Inflammatory macrophage treated with lipopolysaccharide for 4 hours (primary cell): ENCODE results near the gene RALGDS.

ENCODE experiments used
- DNase-seq: peaks from one replicate; pipeline ENCODE4 v3.0.0-alpha.2; 2020

Gene RALGDS

GRCh38 chr9:133117271-133118178 lies 3.5 kb downstream of the RALGDS start:
- DNase-seq: no peak

GRCh38 chr9:133116346-133117231 lies 4.5 kb downstream of the RALGDS start:
- DNase-seq: no peak

GRCh38 chr9:133115604-133116345 lies 5.3 kb downstream of the RALGDS start:
- DNase-seq: peak; percentile 92

DNA sequence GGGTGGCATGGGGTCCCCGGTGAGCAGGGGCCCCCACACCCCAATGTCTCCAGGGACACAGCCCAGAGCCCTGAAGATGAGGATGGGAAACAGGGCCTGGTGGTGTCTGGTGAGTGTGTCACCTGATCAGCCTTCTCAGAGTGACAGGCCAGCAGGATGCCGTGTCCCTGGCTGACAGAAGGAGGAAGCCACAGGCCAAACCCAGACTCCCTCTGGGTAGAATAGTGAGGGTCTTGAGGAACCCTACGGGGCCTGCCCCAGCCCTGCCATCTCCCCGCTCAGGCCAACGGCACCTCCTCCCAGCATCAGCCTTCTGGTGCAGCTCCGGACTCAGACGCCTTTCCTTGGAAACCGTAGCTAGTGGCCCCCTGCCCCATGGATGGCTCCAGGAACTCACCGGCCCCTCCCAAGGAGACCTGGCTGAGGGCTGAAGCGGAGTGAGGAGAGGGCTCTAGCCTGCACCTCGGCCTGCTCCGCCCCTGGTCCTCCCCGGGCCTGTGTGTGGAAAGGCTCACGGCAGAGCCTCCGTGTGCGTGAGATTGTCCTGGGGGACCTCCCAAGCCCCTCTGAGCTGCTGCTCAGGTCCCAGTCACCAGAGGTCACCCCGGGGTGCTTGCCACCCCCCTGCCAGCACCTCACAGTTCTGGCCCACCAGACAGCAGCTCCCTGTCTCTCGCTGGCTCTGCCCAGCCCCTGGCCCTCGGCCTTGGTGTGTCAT lies 6.0 kb downstream of the RALGDS start:
- peak; percentile 55 for DNase-seq

DNA sequence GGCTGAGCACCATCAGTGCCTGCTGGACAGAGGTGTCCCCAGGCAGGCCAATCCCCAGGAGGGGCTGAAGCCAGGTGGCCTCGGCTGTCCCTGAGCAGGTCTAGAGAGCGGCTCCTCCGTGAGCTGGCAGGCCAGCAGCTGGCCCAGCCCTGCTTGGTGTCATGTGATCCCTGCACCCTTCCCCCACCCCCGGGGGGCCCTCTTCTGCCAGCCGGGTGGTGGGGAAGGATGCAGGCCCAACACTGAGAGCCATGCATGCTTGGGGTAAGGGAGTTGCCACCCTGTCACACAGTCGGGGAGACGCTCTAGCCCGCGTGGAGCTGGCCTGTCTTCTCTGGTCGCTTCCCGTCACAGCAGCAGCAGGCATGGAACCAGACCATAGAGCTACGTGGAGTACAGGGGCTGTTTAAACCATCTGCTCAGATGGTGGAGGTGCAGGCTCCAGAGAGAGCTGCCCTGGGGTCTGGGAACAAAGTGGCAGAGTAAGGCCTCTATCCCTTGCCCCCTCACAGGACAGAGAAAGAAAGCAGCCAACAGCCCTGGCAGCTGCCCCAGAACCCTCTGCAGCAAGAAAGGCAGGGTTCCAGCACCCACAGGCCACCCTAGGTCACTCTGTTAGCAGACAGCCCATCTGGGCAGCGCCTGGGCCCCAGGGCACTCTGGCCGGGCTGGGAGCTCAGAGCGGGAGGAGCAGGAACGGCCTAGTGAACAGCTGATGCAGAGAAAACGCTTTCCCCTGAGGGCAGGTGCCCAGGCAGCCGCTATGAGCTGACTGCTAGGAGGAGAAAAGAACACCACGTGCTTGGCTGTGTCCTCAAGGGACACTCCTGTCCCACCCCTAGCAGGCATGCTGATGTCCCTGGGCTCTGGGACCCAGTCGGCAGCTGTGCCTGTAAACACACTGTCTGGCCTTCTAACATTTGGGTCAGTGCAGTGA lies 6.8 kb downstream of the RALGDS start:
- DNase-seq: no peak

GRCh38 chr9:133113163-133113948 lies 7.7 kb downstream of the RALGDS start:
- peak; percentile 63 for DNase-seq

DNA sequence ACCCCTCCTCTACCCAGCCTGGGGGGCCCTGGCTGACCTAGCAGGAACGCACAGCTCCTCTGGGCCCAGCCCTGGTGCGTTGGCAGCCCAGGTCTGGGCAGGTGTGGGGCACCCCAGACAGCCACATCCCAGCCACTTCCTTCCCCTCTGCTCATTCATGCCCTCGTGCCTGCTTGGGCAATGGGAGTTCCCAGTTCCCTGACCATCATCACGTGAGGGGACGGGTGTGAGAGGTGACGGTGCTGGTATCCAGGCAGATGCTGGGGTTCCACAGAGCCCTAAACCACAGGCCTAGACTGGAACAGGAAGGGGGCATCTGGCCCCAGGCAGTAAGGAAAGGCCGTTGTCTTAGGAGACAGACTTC lies 8.4 kb downstream of the RALGDS start:
- peak; percentile 97 for DNase-seq

- DNase-seq: peak; percentile 48
These were observed 9.0 kb downstream of the RALGDS start for GRCh38 chr9:133111808-133112662.

DNA sequence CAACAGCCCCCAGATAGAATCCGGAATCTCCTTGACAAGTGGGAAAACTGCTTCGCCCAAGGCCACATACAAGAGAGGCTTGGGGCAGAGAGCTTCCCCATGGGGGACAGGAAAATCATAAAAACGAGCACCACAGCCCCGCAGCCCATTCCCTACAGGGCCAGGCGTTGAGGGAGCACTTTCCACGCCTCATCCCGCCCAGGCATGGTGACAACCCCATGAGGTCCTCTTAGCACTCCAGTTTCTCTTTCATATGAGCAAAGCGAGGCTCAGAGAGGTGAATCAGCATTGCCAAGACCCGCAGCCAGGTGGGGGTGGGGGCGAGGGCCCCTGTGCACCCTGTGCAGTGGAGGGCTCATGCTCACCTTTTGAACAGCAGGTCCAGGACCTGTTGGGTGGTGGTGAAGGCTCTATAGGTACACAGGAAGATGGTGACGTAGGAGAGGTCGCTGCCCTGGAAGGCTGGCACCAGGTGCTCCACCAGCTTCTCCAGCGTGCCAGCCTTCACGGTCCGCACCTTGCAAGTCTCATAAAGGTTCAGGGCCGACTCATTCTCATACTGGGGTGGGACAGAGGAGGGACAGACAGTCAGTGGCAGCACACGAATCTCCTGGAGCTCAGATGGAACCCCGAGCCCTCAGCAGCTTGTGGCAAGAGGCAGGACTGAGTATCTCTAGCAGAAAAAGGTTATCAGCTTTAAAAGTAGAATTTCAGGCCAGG lies 10.9 kb downstream of the RALGDS start:
- no peak for DNase-seq

DNA sequence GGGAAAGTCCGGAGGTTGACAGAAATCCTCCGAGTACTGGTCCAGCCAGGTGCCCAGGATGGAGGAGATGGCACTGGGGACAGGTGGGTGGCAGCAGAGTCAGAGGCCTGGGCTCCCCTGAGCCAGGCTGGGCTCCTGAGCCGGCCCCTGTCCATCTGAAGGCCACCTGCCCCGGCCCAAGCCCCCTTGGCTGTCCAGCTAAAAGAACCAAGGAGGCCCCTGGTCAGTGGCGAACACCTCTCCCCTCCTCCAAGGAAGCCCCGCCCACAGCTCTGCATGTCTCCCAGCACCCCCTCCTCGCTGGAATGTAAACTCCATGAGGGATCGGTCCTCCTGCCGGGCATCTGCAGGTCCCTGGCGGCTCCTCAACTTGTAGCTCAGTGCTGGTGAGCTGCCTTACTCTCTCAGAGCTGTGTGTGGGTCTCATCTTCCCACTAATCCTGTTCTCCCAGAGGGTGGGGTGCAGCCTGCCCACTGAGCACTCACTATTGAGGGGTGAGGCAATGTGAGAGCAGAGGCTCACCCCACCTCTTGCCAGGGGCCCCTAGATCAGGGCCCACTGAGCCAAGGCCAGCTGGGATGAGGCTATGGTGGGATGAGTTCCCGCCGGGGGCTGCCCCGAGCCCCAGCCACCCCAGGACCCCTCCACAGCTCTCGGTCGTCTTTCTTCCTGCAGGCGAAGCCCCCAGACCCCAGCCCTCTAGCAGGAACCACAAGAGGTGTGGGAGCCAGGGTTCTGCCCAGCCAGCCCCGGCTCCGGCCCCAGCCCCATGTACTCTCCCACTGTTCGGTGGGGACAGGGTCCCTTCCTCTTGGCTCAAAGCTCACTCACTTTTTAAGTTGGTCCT lies 12.0 kb downstream of the RALGDS start:
- DNase-seq: no peak

DNA sequence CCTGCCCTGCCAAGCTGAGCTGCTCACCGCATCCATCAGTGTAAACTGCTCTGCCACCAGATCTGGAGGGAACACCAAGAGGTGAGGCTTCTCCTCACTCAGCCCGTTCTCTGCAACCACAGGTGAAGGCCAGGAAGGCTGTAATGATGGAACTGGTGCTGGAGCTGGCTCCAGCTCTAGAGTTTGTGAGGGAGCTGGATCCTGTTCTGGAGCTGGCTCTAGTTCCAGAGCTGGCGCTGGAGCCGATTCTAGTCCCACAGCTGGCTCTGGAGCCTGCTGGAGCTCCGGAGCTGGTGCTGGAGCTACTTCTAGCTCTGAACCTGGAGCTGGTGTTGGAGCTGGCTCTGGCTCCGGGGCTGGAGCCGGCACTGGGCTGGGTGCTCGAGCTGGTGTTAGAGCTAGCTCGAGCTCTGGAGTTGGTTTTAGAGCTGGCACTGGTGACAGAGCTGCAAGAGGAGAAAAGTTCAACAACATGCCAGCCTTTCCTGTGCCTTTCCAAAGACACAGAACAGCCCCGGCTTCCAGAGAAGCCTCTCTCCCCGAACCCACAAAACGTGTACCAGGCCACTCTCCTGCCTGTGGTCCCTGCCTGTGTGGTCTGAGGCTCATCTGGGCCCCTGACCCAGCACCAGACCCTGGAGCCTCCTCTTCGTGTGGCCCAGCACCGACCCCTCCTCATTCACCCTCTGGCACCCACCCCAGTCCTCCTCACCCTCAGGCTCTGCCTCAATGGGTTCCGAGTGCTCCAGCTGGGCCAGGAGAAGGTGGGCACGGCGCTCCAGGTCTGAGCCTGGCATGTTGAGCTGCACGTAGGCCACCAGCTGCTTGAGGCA lies 12.9 kb downstream of the RALGDS start:
- no peak for DNase-seq

DNA sequence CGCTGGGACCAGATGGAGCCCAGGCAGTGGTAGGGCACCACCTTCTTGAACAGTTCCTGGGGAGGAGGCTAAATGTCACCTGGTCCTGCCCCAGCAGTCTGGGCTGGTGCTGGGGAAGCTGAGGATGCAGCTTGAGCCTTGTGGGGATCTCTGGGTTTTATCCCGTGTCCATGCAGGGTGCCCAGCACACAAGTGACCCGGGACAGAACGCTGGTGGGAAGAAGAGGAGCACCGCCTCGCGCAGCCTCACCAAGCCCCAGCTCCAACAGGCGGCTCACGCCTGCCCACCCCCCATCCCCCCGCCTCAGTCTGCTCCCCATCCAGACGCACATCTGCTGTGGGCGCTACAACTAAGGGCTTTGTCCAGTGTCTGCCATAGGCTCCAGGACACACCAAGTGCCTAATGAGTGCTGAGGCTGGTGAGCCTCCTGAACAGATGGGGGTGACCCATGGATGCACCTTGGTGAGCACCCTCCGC lies 13.8 kb downstream of the RALGDS start:
- no peak for DNase-seq

- DNase-seq: no peak
These were observed 14.4 kb downstream of the RALGDS start for GRCh38 chr9:133106511-133107244.

- DNase-seq: no peak
These were observed 15.6 kb downstream of the RALGDS start for GRCh38 chr9:133105461-133105770.

- DNase-seq: no peak
These were observed 16.2 kb downstream of the RALGDS start for GRCh38 chr9:133104718-133105460.
